H1 (cell line): ENCODE results near the gene AUH. TPM values are rescaled to one million over a fixed set of nuclear protein-coding genes. Genes with fewer than 3 reads are reported as not detected.

Source experiments
- polyA plus RNA-seq, 7 experiments: library from polyadenylated mRNA; depleted of rRNA in 3 of 7; stranded (reverse) in 5 of 7; unstranded in 2 of 7; fragments of >200 nt in 5 of 7; fragments of 200-250 nt in 2 of 7; gene quantifications; 1 replicate in 5 of 7; 2 replicates in 1 of 7; 4 replicates in 1 of 7; pipeline versions ENCODE4 v1.2.1 to v1.2.3, GENCODE V29; 2011 to 2013; ENCODE audit warnings: missing spikeins in 2 of 7, mixed read lengths in 2 of 7
- total RNA-seq: library from RNA; stranded (reverse); fragmentation: NEBNext Ultra II Directional; extraction: Animal tissue kit (Norgen Biotek cat#: 25700); gene quantifications from 2 replicates; pipeline ENCODE4 v1.2.1, GENCODE V29; 2021
- TF ChIP-seq, protein P1 (sequence below): IDR thresholded peaks from 2 replicates; pipeline ENCODE4 v1.6.1; 2012; ENCODE audit warnings: low read length, inconsistent platforms

The AUH gene
- total and polyA plus RNA-seq, 2 of the 8 experiments (the other 6 are each of a cell fraction or from before 2014, with no cell fraction given), result 5.8 to 21.9 TPM

DNA sequence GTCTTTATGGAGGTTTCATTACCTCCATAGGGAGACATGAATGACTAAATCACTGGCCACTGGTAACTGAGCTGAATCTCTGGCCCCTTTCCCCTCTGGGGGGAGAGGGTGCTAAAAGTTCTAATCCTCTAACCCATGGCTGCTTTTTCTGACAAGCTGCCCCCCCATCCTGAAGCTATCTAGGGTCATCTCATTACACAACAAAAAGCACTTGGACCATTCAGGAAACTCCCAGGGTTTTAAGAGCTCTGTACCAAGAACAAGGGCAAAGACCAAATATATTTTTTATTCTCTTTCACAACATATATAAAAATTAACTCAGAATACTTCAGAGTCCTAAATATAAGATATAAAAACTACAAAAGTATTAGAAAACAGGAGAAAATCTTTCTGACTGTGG lies 14.3 kb downstream of the AUH start (continued):
- TF ChIP-seq, protein P1, sequence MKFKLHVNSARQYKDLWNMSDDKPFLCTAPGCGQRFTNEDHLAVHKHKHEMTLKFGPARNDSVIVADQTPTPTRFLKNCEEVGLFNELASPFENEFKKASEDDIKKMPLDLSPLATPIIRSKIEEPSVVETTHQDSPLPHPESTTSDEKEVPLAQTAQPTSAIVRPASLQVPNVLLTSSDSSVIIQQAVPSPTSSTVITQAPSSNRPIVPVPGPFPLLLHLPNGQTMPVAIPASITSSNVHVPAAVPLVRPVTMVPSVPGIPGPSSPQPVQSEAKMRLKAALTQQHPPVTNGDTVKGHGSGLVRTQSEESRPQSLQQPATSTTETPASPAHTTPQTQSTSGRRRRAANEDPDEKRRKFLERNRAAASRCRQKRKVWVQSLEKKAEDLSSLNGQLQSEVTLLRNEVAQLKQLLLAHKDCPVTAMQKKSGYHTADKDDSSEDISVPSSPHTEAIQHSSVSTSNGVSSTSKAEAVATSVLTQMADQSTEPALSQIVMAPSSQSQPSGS, result no peak
